HG03460 (cell line): ENCODE results near the gene CEP128.

ENCODE experiments used
- ATAC-seq: cut with Tn5 transposase; IDR thresholded peaks from one replicate; pipeline ENCODE4 v1.9.1; 2021; ENCODE audit not compliant: unreplicated experiment

The CEP128 gene

DNA sequence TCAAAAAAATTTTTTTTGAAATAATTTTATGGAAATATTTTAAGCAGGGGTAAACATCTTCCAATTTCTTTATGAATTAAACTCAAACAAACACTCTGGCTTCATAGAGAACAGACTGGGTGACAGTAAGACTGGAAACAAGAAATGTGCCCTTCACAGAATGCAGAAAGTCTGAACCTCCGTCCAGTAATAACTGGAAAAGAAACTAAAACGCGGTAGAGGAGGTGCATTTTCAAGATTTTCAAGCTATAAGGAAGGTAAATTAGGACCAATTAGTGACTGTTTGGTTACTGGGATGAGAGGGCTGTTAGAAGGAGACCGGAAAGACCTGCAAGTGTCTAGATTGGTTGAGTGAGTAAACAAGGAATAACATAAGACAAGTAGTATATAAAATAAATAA is 245.7 kb downstream of the CEP128 start:
- ATAC-seq, result no peak

DNA sequence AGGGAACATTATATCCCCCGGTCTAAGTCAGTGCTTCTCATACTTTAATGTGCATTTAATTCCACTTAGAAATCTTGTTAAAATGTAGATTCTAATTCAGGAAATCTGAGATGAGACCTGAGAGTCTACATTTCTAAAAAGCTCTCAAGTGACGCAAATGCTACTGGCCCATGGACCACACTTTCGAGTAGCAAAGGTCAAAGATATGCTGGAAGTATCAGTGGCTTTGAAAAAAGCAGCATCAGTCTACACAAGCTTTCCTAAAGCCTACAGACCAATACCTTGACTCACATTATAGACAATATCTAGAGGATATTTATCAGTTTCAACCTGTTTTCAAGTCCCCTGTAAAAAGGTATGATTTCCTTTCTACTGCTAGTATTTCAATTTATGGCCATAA is 248.6 kb downstream of the CEP128 start:
- no peak for ATAC-seq

DNA sequence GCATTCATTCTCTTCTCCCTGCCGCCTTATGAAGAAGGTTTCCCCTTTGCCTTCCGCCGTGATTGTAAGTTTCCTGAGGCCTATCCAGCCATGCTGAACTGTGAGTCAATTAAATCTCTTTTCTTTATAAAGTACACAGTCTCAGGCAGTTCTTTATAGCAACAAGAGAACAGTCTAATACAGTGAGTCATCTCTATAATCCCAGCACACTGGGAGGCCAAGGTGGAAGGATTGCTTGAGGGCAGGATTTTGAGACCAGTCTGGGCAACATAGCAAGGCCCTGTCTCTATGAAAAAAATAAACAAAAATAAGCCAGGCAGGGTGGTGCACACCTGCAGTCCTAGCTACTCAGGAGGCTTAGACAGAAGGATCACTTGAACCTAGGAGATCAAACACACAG is 259.9 kb downstream of the CEP128 start:
- ATAC-seq, result no peak

DNA sequence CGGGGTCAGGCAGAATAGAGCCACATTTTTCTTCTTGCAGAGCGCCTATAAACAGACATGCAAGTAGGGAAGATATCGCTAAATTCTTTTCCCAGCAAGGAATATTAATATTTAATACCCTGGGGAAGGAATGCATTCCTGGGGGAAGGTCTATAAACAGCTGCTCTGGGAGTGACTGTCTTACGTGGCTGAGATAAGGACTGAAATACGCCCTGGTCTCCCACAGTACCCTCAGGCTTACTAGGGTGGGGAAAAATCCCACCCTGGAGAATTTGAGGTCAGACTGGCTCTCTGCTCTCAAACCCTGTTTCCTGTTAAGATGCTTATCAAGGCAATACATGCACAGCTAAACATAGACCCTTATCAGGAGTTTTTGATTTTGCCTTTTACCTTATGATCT is 262.3 kb downstream of the CEP128 start:
- ATAC-seq, result no peak

DNA sequence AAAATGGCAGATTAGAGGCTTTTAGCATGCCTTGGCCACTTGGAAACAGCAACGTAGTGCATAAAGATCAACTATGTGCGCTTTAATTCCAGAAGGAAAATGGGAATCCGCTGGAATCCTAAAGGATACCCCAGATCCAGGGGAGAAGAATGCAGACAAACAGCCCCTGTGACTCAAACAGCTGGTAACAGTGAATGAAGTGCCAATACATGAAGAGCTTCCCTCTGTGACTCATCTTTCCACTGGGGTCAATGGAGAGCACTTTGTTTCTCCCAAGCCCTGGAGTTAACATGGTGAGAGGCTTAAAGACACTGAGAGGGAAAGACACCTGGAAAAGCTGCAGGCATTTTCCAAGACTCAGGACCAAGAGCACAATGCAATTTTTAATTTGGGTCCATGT is 263.1 kb downstream of the CEP128 start:
- no peak for ATAC-seq

DNA sequence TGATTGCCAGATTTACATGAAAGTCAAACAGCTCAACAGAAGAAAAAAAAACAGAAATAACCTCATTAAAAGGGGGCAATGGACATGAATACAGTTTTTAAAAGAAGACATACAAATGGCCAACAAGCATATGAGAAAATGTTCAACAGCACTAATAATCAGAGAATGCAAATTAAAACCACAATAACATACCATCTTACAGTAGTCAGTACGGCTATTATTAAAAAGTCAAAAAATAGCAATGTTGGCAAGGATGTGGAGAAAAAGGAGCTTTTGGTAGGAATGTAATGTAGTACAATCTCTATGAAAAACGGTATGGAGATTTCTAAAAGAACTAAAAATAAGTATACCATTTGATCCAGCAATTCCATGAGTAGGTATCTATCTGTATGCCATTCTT is 272.1 kb downstream of the CEP128 start:
- ATAC-seq, result no peak

DNA sequence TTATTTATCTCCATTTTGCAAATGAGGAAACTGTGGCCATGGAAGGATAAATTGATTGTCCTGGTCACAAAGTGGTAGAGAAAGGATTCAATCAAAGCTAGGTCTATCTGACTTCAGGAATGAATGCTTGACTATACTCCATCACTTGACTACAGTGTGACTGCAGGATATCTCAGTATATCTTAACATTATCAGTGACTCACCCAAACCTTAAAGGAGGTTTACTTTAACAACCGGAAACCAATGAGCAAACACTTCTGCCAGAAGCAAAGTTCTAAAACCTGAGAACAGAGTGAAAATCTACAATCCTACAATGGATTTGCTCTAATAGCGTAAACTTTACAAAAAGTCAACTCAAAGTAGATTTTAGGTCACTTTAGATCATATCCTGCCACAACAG is 277.0 kb downstream of the CEP128 start:
- no peak for ATAC-seq

DNA sequence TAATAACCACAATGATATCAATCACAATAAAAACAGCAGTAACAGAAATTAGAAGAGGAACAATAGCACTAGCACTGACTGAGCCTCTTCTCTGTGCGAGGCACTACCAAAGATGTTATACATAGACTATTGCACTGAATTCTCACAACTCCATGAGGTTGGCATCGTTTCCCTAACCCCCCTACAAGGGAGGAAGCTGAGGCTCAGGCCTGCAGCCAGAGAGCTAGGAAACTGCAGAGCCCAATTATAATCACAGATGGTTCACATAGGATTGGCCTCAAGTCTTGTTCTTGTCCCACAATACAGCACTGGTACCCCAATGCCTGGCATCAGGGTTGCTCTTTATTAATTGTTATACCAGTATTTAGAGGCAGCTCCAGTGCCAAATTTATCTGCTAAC is 278.0 kb downstream of the CEP128 start:
- ATAC-seq, result no peak

DNA sequence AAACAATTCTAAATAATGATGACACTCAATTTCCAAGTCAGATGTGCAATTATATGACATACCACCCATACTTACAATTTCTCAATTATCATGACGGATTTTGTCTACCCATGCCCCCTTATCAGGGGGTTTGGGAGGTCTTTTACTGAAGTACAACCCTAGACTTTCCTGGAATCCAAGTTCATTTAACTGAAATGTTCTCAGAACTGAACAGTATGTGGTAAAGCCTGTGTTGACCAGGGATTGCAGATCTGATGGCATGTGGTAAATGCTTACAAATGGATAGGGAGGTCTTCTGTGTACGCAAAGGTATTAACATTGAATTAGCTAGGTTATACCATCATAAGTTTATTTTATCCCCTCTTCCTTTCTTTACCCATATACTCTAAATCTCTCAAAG is 281.8 kb downstream of the CEP128 start:
- no peak for ATAC-seq

DNA sequence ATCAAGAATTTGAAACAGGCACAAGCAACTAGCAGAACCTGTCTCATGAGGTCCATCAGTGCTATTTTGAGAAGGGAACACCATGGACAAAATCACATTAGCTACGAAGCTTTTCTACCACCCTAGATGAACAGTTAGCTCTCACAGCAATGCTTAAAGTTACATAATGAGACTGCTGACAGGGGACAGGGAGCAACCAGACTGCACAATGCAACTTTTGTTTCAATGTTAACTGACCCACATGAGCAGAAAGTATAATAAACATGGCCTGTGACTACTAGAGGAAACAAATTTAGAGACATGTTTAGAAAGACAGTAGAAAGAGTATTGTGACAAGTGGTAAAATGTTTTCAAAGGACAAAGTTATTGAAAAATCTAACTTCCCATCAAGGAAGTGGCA is 282.8 kb downstream of the CEP128 start:
- no peak for ATAC-seq

DNA sequence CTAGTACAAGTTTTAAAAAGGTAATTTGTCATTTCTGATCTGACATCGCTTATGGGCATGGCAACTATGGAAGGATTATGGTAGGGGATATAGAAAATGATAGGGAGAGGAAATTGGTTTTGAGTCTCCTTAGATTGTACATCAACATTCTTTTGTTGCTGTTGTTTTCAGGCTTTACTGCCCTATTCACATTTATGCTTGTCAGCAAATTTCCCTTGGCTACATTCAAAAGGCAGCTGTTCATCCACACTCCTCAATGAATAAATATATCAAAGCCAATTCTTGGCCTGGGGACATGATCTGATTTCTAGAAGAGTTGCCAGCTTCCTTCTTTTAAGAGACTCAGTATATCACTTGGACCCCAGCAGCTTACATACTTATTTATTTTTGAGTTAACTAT is 283.4 kb downstream of the CEP128 start:
- ATAC-seq, result no peak

DNA sequence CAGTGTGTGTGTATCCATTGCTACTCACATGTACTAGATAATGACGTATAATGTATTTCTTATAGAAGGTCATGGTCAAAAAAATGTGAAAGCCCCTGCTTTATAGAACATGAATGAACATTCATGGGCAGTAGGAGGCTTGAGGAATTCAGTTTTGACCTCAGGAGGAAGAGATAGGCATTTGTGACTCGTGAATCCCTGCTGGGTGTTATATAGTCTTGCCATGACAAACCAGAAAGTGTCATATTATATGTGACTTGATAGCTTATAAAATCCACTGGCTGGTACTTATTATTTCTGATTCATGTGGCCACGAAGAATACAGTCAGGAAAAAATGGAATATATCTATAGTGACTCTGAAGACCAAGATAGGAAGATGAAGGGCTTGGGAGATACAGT is 287.6 kb downstream of the CEP128 start:
- ATAC-seq, result no peak

DNA sequence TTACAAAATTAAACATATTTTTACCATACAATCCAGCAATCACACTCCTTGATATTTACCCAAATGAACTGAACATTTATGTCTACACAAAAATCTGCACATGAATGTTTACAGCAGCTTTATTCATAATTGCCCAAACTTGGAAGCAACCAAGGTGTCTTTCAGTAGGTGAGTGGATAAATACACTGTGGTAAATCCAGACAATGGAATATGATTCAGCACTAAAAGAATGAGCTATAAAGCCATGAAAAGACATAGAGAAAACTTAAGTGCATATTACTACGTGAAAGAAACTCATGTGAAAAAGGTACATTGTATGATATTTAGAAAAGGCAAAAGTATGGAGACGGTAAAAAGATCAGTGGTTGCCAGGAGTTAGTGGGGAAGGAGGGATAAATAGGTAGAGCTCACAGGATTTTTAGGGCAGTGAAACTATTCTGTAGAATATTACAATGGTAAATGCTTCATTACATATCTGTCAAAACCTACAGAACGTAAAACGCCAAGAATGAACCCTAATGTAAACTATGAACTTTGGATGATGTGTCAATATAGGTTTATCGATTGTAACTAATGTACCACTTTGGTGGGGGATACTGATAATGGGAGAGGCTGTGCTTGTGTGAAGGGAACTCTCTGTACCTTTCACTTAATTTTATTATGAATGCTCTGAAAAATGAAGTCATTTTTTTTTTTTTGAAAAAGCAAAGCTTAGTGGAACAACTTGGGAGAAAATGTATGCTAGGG is 295.7 kb downstream of the CEP128 start:
- ATAC-seq, result no peak

DNA sequence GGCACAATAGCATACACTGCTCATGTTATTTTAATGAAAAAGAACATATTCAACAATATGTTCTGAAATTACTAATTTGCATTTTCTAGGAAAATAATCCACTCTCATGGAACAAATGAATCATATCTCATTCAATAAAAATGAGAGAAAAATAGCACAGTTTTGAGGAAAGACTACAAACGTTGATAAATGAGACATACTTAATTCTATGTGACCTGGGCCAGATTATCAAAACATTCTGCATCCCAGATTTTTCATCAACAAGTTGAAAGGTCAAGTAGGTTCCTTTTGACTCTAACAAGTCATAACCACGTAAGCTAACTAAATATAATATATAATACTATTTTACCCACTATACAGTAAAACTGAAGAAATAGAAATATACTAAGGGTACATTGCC is 296.7 kb downstream of the CEP128 start:
- no peak for ATAC-seq

DNA sequence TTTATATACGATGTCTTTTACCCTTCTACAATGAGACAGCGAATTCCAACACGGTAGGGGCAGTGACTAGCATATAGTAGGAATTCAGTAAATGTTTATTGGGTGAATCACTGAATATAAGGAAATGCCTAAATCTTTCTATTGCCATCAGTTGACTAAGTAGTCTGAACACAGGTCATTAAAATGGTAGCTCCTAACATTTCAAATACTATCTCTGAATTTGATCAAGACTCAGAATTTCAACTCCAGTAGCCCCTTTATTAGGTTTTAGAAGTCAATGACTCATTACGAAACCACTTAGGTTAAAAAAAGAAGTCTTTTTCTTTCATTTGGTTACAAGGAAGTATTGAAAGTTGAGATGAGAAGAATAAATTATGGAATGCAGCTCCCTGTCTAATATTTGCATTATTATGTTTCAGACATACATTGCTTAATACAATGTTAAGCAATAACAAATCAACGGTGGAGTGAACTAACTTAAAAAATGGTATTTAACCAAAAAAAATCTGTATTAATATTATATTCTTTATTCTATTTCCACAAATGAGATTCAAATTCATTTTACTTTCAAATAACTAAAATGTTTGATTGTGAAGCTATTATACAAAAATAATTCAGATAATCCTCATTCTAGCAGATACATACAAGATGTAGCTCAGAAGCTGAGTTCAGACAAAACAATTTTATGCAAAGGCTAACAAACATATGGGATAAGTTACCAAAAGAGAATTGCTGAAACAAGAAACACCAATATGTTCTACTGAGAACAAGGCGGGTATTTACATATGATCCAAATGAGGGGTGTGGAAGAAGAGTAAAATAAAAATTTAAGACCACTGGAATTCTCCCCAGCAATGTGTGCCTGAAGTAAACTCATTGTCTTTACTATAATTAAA is 302.7 kb downstream of the CEP128 start:
- no peak for ATAC-seq

DNA sequence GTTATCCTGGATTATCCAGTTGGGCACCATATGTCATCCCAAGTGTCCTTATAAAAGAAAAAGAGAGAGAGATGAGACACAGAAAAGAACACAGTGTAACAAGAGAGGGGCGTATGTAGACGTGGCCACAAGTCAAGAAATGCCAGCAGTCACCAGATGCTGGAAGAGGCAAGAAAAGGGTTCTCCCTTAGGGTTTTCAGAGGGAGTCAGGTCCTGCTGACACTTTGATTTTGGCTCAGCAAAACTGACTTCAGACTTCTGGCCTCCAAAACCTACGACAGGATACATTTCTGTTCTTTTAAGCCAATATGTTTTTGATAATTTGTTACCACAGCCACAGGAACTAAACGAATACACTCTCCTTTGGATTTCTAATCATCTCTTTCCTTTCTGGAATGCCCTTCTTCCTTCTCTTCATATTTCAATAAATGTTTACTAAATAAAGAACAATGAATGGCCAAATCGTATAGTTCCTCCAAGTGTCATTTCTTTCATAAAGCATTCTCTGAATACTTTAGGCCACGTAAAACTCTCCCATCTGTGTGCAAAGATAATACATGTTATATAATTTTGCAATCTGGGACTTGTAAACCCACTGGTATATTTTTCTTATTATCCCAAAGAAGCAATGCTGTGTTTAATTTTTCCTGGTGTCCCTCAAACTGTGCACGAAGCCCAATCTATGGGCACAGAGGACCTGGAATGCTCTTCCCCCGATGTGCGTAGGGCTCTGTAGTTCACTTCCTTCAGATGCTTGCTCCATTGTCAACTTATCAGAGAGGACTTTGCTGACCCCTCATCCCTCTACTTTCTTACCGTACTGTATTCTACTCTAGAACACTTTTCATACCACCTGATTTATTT is 303.6 kb downstream of the CEP128 start:
- no peak for ATAC-seq

DNA sequence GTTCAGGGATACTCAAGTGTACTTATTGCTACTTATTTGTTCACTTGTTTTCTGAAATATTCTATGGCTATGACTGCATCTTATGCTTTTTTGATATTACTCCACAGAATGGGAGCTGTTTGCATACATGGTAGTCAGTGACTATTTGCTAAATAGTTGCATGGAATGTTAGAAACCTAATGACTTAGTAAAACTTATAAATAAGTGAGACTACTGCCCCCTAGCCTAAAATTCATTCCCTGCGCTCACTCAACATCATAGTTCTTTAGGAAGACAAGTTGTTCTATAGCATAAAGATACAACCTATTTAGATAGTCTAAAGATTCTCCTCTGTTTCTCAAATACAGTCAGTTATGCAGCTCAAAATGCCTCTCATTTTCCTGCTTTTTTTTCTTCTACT is 305.5 kb downstream of the CEP128 start:
- ATAC-seq, result no peak

DNA sequence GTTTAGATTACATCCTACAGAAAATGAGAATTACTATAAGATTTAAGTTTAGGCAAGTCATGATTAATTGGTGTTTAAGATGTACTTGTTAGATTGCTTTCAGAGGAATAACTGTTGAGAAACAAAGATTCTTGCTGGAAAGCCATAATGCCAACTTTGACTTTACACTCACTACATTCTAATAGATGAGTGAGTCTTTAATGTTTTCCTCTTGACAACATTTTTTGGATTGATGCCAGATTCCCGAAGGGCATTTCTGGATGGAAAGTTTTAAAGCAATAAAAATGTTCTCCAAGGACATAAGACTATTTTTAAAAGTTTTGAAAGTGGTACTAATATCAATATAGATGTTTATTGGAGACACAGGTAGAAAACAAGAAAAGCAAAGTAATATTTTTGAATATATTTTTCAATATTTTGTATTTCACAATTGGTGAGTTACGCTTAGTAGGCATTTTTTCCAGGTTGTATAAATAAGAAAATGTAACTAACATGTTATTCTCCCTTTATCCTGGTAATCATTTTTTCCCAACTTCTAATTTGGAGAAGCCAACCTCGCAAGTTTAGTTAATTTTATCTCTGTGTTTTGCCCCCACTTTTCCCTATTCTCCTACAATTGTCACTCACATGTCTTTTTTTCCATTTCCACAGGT is 307.3 kb downstream of the CEP128 start:
- no peak for ATAC-seq

DNA sequence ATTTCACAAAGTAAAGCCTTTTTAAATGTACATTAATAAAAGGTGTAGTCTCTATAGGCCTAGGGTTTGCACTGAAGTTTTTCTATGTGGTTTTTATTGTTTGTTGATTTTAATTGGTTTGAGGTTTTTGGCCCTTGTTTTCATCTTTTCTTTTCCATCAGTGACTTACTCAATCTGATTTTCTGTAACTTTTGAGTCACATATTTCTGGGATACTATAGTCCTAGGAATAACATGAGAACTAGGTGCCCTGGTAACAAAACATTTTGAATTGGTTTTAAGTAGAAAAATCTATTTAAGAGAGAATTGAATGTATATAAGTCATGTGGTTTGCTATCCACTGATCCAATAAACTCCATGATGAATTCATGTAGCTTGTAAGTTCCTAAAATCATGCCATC is 311.9 kb downstream of the CEP128 start:
- ATAC-seq, result no peak

DNA sequence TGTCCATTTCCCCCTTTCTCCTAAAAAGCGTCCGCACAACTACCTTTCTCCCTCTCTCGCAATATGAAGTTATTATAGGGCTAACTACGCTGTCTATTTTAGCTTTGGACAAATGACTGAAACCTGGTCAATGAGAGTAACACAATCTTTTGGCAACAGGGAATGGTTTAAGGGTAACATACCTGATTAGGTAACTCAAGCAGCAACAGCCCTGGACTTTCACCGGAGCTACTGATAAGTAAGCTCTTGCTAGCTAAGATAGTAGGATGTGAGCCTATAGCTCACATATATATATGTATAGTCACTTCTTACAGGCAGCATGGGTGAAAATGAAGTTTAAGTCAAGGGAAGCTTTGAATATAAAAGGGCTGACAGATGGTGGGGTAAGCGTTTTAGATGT is 313.0 kb downstream of the CEP128 start:
- ATAC-seq, result no peak

DNA sequence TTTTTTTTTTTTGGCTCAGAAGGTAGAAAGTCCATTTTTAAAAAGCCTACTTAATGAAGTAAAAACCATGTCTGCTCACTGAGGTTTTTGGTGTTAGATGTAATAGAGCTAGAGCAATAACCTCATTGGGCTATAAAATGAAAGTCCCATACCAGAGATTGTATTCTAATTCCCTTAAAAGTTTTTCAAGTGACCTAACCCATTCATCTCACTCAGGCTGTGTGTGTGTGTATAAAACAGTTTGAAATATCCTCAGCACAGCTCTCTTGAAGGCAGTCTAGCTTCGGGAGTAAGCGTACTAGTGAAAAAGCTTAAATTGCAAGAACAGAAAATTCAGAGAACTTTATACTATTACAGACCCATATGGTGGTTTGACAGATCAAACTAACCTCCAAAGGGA is 313.8 kb downstream of the CEP128 start:
- no peak for ATAC-seq
